Endothelial cell of umbilical vein (primary cell): ENCODE results near the gene SKOR2. TPM values are rescaled to one million over a fixed set of nuclear protein-coding genes. Genes with fewer than 3 reads are reported as not detected.

Experiments
- BruUV-seq: library from RNA; stranded (reverse); fragments of 400-500 nt; replicated peaks from 2 replicates; lab custom pipeline; 2021; lab: Mats Ljungman, UMichigan
- CTCF ChIA-PET: fragments of 300-600, 350-600 bp; sonication (Branson Sonifier 250); formaldehyde crosslinking; loops from one replicate; lab custom pipeline; 2021; ENCODE audit warnings: antibody characterized with exemption, inconsistent platforms; lab: Charles Lee
- POLR2A ChIA-PET: fragments of 300-600, 350-600 bp; sonication (Branson Sonifier 250); formaldehyde crosslinking; loops from one replicate; lab custom pipeline; 2021; ENCODE audit warnings: antibody characterized with exemption, inconsistent platforms; lab: Charles Lee
- DNase-seq: peaks from one replicate; pipeline ENCODE4 v3.0.0-alpha.2; 2011; ENCODE audit warnings: low read depth, low spot score
- FAIRE-seq: peaks from 2 replicates; lab custom pipeline; 2011; peaks lifted over from hg19 to GRCh38; lab: Jason Lieb, UNC
- H2AFZ ChIP-seq: 2 replicates; pipeline ENCODE4 v1.6.0; 2012; ENCODE audit warnings: low read depth, low read length, control low read depth, inconsistent platforms
- H3K27ac ChIP-seq: 2 replicates; pipeline ENCODE4 v1.5.1; 2011; ENCODE audit warnings: low read depth, mild to moderate bottlenecking, control low read depth, low read length, moderate library complexity; ENCODE audit not compliant: insufficient read depth
- H3K27me3 ChIP-seq, 2 experiments: 2 replicates each; pipeline versions ENCODE4 v1.6.0 to v1.6.1; 2011; ENCODE audit warnings: low read length in 2 of 2, mixed read lengths in 1 of 2; ENCODE audit not compliant: control insufficient read depth in 2 of 2, insufficient read depth in 2 of 2
- H3K36me3 ChIP-seq, 2 experiments: 2 replicates in 1 of 2; 3 replicates in 1 of 2; pipeline ENCODE4 v1.5.1; 2011; ENCODE audit warnings: low read length in 2 of 2, mild to moderate bottlenecking in 1 of 2, moderate library complexity in 1 of 2; ENCODE audit not compliant: control insufficient read depth in 2 of 2, insufficient read depth in 2 of 2; ENCODE audit errors: extremely low read depth in 1 of 2
- H3K4me1 ChIP-seq: 3 replicates; pipeline ENCODE4 v1.5.1; 2011; ENCODE audit warnings: mild to moderate bottlenecking, low read length; ENCODE audit not compliant: control insufficient read depth, insufficient read depth; ENCODE audit errors: extremely low read depth
- H3K4me2 ChIP-seq: 2 replicates; pipeline ENCODE4 v1.6.1; 2011; ENCODE audit warnings: low read length, control low read depth, mixed read lengths; ENCODE audit not compliant: insufficient read depth
- H3K4me3 ChIP-seq, 3 experiments: fragments of 200-600 bp in 1 of 3; sonication (generic), shearing (Covaris generic) in 1 of 3; replicated peaks in 1 of 3; 2 replicates each; pipeline ENCODE4 v1.5.1; 2011 to 2016; ENCODE audit warnings: control low read depth in 3 of 3, low read length in 3 of 3, mild to moderate bottlenecking in 2 of 3, inconsistent platforms in 1 of 3, low read depth in 1 of 3, moderate library complexity in 1 of 3; ENCODE audit not compliant: insufficient read depth in 1 of 3
- H3K79me2 ChIP-seq: 2 replicates; pipeline ENCODE4 v1.6.0; 2012; ENCODE audit warnings: low read length, inconsistent platforms; ENCODE audit not compliant: control insufficient read depth, insufficient read depth
- H3K9ac ChIP-seq: replicated peaks from 2 replicates; pipeline ENCODE3; 2011; ENCODE audit warnings: low read length, control low read depth; ENCODE audit not compliant: insufficient read depth; ENCODE audit errors: extremely low read depth
- H3K9me1 ChIP-seq: replicated peaks from 3 replicates; pipeline ENCODE4 v1.6.0; 2011; ENCODE audit warnings: mild to moderate bottlenecking, low read length; ENCODE audit not compliant: control insufficient read depth, insufficient read depth; ENCODE audit errors: extremely low read depth
- H3K9me3 ChIP-seq: replicated peaks from 2 replicates; pipeline ENCODE4 v1.5.1; 2012; ENCODE audit warnings: low read length, inconsistent platforms; ENCODE audit not compliant: control insufficient read depth, insufficient read depth
- H4K20me1 ChIP-seq: replicated peaks from 2 replicates; pipeline ENCODE3; 2011; ENCODE audit warnings: mild to moderate bottlenecking, low read length; ENCODE audit not compliant: control insufficient read depth, insufficient read depth; ENCODE audit errors: extremely low read depth
- CTCF ChIP-seq, 2 donors: IDR thresholded peaks; 1 replicate in 1 of 2; 2 replicates in 1 of 2; pipeline ENCODE4 v1.5.1; 2011; ENCODE audit warnings: low read length in 2 of 2, mild to moderate bottlenecking in 2 of 2, moderate library complexity in 2 of 2, control low read depth in 1 of 2, inconsistent platforms in 1 of 2, low read depth in 1 of 2; ENCODE audit not compliant: insufficient read depth in 1 of 2; ENCODE audit errors: extremely low read depth in 1 of 2
- EZH2 ChIP-seq: IDR thresholded peaks from 2 replicates; pipeline ENCODE4 v1.6.1; 2012; ENCODE audit warnings: borderline replicate concordance, low read depth, mild to moderate bottlenecking, moderate library complexity, low read length, inconsistent platforms; ENCODE audit not compliant: severe bottlenecking
- FOS ChIP-seq: IDR thresholded peaks from 2 replicates; pipeline ENCODE4 v1.6.1; 2011; ENCODE audit warnings: mild to moderate bottlenecking, low read length, moderate library complexity, borderline replicate concordance; ENCODE audit not compliant: insufficient read depth
- GATA2 ChIP-seq: IDR thresholded peaks from 2 replicates; pipeline ENCODE4 v1.7.0; 2011; ENCODE audit warnings: low read depth, mild to moderate bottlenecking, moderate library complexity, mixed read lengths, low read length; ENCODE audit not compliant: insufficient read length, insufficient read depth
- JUN ChIP-seq: IDR thresholded peaks from 2 replicates; pipeline ENCODE4 v1.6.1; 2011; ENCODE audit warnings: borderline replicate concordance, low read depth; ENCODE audit not compliant: insufficient read length, insufficient read depth
- MYC ChIP-seq: IDR thresholded peaks from one replicate; pipeline ENCODE4 v1.6.1; 2011; ENCODE audit warnings: mild to moderate bottlenecking, low read depth, low read length
- POLR2A ChIP-seq: IDR thresholded peaks from 2 replicates; pipeline ENCODE4 v1.6.1; 2012; ENCODE audit warnings: low read depth, mild to moderate bottlenecking, control low read depth, low read length
- POLR2AphosphoS5 ChIP-seq: IDR thresholded peaks from 2 replicates; pipeline ENCODE4 v1.6.1; 2012; ENCODE audit warnings: low read depth, mild to moderate bottlenecking, control low read depth, low read length, moderate library complexity; ENCODE audit not compliant: insufficient read depth
- dilution Hi-C: fragments of 300-500 bp; cut with MboI; formaldehyde crosslinking; loops from one replicate; pipeline ENCODE4 v1.15.0; 2019; ENCODE audit warnings: low sequenced_read_pairs; ENCODE audit not compliant: extremely low pct_ligation_motif_present
- intact Hi-C: fragments of 100-400 bp; cut with micrococcal nuclease; formaldehyde crosslinking; loops from one replicate; pipeline ENCODE4 v1.10.0; 2022
- polyA plus RNA-seq, 4 experiments: library from polyadenylated mRNA; depleted of rRNA in 3 of 4; stranded (reverse) in 3 of 4; unstranded in 1 of 4; fragments of >200 nt; gene quantifications; 2 replicates each; pipeline versions ENCODE4 v1.2.1 to v1.2.3, GENCODE V29; 2011 to 2012; ENCODE audit warnings: missing spikeins in 1 of 4
- total RNA-seq: library from RNA; stranded (reverse); gene quantifications from 2 replicates; pipeline ENCODE4 v1.2.3, GENCODE V29; 2021
- TF ChIP-seq, protein P1 (sequence below): IDR thresholded peaks from 2 replicates; pipeline ENCODE4 v1.6.1; 2011; ENCODE audit not compliant: insufficient read depth, insufficient read length

The SKOR2 gene
- total and polyA plus RNA-seq, 2 donors (not counting 3 experiments of a cell fraction or from before 2014, with no cell fraction given): not detected

GRCh38 chr18:47265197-47265596 is 13.7 kb upstream of the SKOR2 start:
- Histone ChIP-seq H3K4me2 (no peak overlapping the region), H3K27ac (no peak overlapping the region), H3K9me1 (no peaks in the 10 kb centered on the region), H3K36me3 (no peaks in the 10 kb centered on the region), H3K27me3 (peaks cover 33 to 39% of the 10 kb centered on the region in 2 experiments), H2AFZ (no peak overlapping the region), H3K9ac (no peak overlapping the region), H4K20me1 (no peaks in the 10 kb centered on the region), H3K79me2 (no peaks in the 10 kb centered on the region), H3K9me3 (no peaks in the 10 kb centered on the region), H3K4me1 (no peaks in the 10 kb centered on the region), H3K4me3 (no peak overlapping the region)
- ChIA-PET CTCF (no interaction called here), POLR2A (no interaction called here)
- DNase-seq (no peak), FAIRE-seq (no peak)
- no TSS peak for BruUV-seq
- dilution Hi-C loops: no loop called here
- TF ChIP-seq POLR2A (no peak), JUN (no peak), GATA2 (no peak), CTCF (IDR thresholded peaks at IDR 0.05; ENCODE audit: extremely low read depth in 1 of 2, insufficient read depth in 1 of 2, low read depth in 1 of 2, low read length in 2 of 2) (no peak), FOS (no peak), POLR2AphosphoS5 (no peak), EZH2 (no peak), MYC (no peak)
- TF ChIP-seq, protein P1, sequence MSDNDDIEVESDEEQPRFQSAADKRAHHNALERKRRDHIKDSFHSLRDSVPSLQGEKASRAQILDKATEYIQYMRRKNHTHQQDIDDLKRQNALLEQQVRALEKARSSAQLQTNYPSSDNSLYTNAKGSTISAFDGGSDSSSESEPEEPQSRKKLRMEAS: no peak
- intact Hi-C loops: no loop called here
